Measurements from ENCODE around the gene RDH13. TPM values are rescaled to one million over a fixed set of nuclear protein-coding genes. Genes with fewer than 3 reads are reported as not detected.
"Not testable (repeated sequence)": the region's sequence is repeated elsewhere in the genome, so short reads cannot be mapped to it uniquely, and the experiment has no call there.

RDH13 gene
- total RNA-seq (10 to 100 TPM in 6 of 7 donors, 1 to 10 TPM in 1; 7.8 to 17.3 (median 12.0) TPM), polyA plus RNA-seq (10 to 100 TPM in 1 of 2 donors, 1 to 10 TPM in 1; 8.3 to 10.1 TPM)
- long read RNA-seq, donor 1, transcript RDH13-223 (7 exons, 1,931 nt) = major isoform, 51 of 75 reads
- long read RNA-seq, donor 1, partial matches to known transcripts = 4 of 75 reads
- long read RNA-seq, donor 1, other reads (novel, unspliced or antisense) = 20 of 75 reads
- long read RNA-seq, donor 2, transcript RDH13-223 (7 exons, 1,931 nt) = major isoform, 5 of 11 reads
- long read RNA-seq, donor 2, partial matches to known transcripts = 6 of 11 reads
- long read RNA-seq, donor 2, other reads (novel, unspliced or antisense) = 0 of 11 reads
- long read RNA-seq, donor 3, transcript RDH13-223 (7 exons, 1,931 nt) = major isoform, 13 of 18 reads
- long read RNA-seq, donor 3, partial matches to known transcripts = 0 of 18 reads
- long read RNA-seq, donor 3, other reads (novel, unspliced or antisense) = 5 of 18 reads

- peak within 1 kb of the TSS in 1 of 2 donors; percentile 11 for H3K27ac ChIP-seq
- WGBS, 3 donors = 1 to 2% (median 1%) methylated on average over 54 to 70 of the region's 70 CpGs
- DNase-seq = peak; percentile 91 to 98 (median 98)
- no peak for TF ChIP-seq EP300 (IDR thresholded peaks at IDR 0.05)
- TF ChIP-seq POLR2A (IDR thresholded peaks at IDR 0.05) = peak; percentile 15
- H3K36me3 ChIP-seq = no peaks in the 10 kb centered on the region
- no peaks in the 10 kb centered on the region for H3K9me3 ChIP-seq
- peak within 1 kb of the TSS; percentile 81 for H3K4me3 ChIP-seq
- no peaks in the 10 kb centered on the region for H3K27me3 ChIP-seq
- intact Hi-C loops (cut with DNase I) = no loop called here
- H3K4me1 ChIP-seq (ENCODE audit: insufficient read depth) = peaks cover 4% of the 10 kb centered on the region
Observed at GRCh38 chr19:55062735-55063491, at the start of gene RDH13. TSS of gene RDH13 (minus strand) at chr19:55063148. CDS start at chr19:55063032, 116 bp downstream.

- Histone ChIP-seq H3K27me3 (no peaks in the 10 kb centered on the region), H3K36me3 (no peaks in the 10 kb centered on the region), H3K4me3 (no peak overlapping the region), H3K4me1 (ENCODE audit: insufficient read depth) (peaks cover 16% of the 10 kb centered on the region), H3K27ac (peak overlapping the region; percentile 84 to 87), H3K9me3 (no peaks in the 10 kb centered on the region)
- TF ChIP-seq POLR2A (IDR thresholded peaks at IDR 0.05) (no peak), CTCF (IDR thresholded peaks at IDR 0.05) (no peak), EP300 (IDR thresholded peaks at IDR 0.05) (no peak)
- WGBS, 3 donors = 87 to 94% (median 89%) methylated on average over 23 to 25 of the region's 25 CpGs
- intact Hi-C loops (cut with DNase I) = loop anchor here in 2 of 4 donors (10.0 kb wide), 2 partner anchors 522 to 562 kb away; partner anchors contain the start of gene EPN1 (in 1 of the 2)
- DNase-seq = peak in 2 of 5 donors; percentile 33 to 51
Observed at GRCh38 chr19:55112246-55112776, 49.4 kb upstream of the RDH13 start.

GRCh38 chr19:55111238-55111831, 48.4 kb upstream of the RDH13 start:
- 58 to 74% (median 66%) methylated on average over 21 of the region's 21 CpGs for WGBS, 3 donors
- no peak overlapping the region for H3K4me3 ChIP-seq
- H3K4me1 ChIP-seq (ENCODE audit: insufficient read depth) = peaks cover 16% of the 10 kb centered on the region
- no peaks in the 10 kb centered on the region for H3K27me3 ChIP-seq
- intact Hi-C loops (cut with DNase I) = loop anchor here in 2 of 4 donors (10.0 kb wide), 2 partner anchors 523 to 563 kb away; partner anchors contain the start of gene EPN1 (in 1 of the 2)
- DNase-seq = no peak
- no peaks in the 10 kb centered on the region for H3K9me3 ChIP-seq
- H3K36me3 ChIP-seq = no peaks in the 10 kb centered on the region
- TF ChIP-seq EP300 (IDR thresholded peaks at IDR 0.05) (no peak), CTCF (IDR thresholded peaks at IDR 0.05) (no peak), POLR2A (IDR thresholded peaks at IDR 0.05) (no peak)
- H3K27ac ChIP-seq = peak overlapping the region in 1 of 2 donors; percentile 56

- H3K9me3 ChIP-seq = no peaks in the 10 kb centered on the region
- no peak overlapping the region for H3K27ac ChIP-seq
- no peaks in the 10 kb centered on the region for H3K36me3 ChIP-seq
- intact Hi-C loops (cut with DNase I) = loop anchor here in 2 of 4 donors (10.0 kb wide), 2 partner anchors 525 to 565 kb away; partner anchors contain the start of gene EPN1 (in 1 of the 2)
- no peaks in the 10 kb centered on the region for H3K27me3 ChIP-seq
- 81 to 82% (median 81%) methylated on average over 20 of the region's 20 CpGs for WGBS, 3 donors
- no peak for TF ChIP-seq POLR2A (IDR thresholded peaks at IDR 0.05)
- TF ChIP-seq CTCF (IDR thresholded peaks at IDR 0.05) = no peak
- TF ChIP-seq EP300 (IDR thresholded peaks at IDR 0.05) = no peak
- DNase-seq = no peak
- no peak overlapping the region for H3K4me3 ChIP-seq
- H3K4me1 ChIP-seq (ENCODE audit: insufficient read depth) = peaks cover 12% of the 10 kb centered on the region
Observed at GRCh38 chr19:55109527-55110291, 46.8 kb upstream of the RDH13 start.

GRCh38 chr19:55107252-55107651, 44.3 kb upstream of the RDH13 start:
- H3K9me3 ChIP-seq; H3K27me3 ChIP-seq; H3K4me3 ChIP-seq; H3K36me3 ChIP-seq; intact Hi-C loops (cut with DNase I); H3K4me1 ChIP-seq (ENCODE audit: insufficient read depth); H3K27ac ChIP-seq; DNase-seq: not testable (repeated sequence)
- WGBS, 3 donors = 98 to 99% (median 98%) methylated on average over 3 of the region's 3 CpGs

Data from ovary (tissue), 10 donors.